Measurements from ENCODE around the gene RBBP8NL.
A peak's percentile ranks its signal among the peaks of the same experiment; 100 is the strongest.

Gene RBBP8NL

GRCh38 chr20:62372042-62372993 is 55.0 kb downstream of the RBBP8NL start:
- intact Hi-C loops (cut with micrococcal nuclease), result no loop called here
- H3K27me3 Mint-ChIP-seq, result peaks cover 54% of the 10 kb centered on the region
- no peaks in the 10 kb centered on the region for H3K36me3 Mint-ChIP-seq (ENCODE audit: low read depth)
- no peaks in the 10 kb centered on the region for H3K9me3 Mint-ChIP-seq
- H3K4me1 Mint-ChIP-seq (ENCODE audit: low read depth), result peaks cover 21% of the 10 kb centered on the region
- H3K27ac Mint-ChIP-seq, result no peak overlapping the region
- H3K4me3 Mint-ChIP-seq, result no peak overlapping the region

- peaks cover 54% of the 10 kb centered on the region for H3K27me3 Mint-ChIP-seq
- H3K27ac Mint-ChIP-seq, result no peak overlapping the region
- H3K9me3 Mint-ChIP-seq, result no peaks in the 10 kb centered on the region
- intact Hi-C loops (cut with micrococcal nuclease), result no loop called here
- H3K4me1 Mint-ChIP-seq (ENCODE audit: low read depth), result peaks cover 21% of the 10 kb centered on the region
- no peak overlapping the region for H3K4me3 Mint-ChIP-seq
- no peaks in the 10 kb centered on the region for H3K36me3 Mint-ChIP-seq (ENCODE audit: low read depth)
Observed at GRCh38 chr20:62371588-62372041, 55.7 kb downstream of the RBBP8NL start.

- H3K36me3 Mint-ChIP-seq (ENCODE audit: low read depth), result no peaks in the 10 kb centered on the region
- intact Hi-C loops (cut with micrococcal nuclease), result no loop called here
- H3K4me1 Mint-ChIP-seq (ENCODE audit: low read depth), result peaks cover 21% of the 10 kb centered on the region
- no peak overlapping the region for H3K4me3 Mint-ChIP-seq
- no peaks in the 10 kb centered on the region for H3K9me3 Mint-ChIP-seq
- peaks cover 60% of the 10 kb centered on the region for H3K27me3 Mint-ChIP-seq
- H3K27ac Mint-ChIP-seq, result no peak overlapping the region
Observed at GRCh38 chr20:62370807-62371587, 56.3 kb downstream of the RBBP8NL start.

GRCh38 chr20:62370115-62370806 is 57.1 kb downstream of the RBBP8NL start:
- peaks cover 67% of the 10 kb centered on the region for H3K27me3 Mint-ChIP-seq
- intact Hi-C loops (cut with micrococcal nuclease), result no loop called here
- no peaks in the 10 kb centered on the region for H3K36me3 Mint-ChIP-seq (ENCODE audit: low read depth)
- no peak overlapping the region for H3K4me3 Mint-ChIP-seq
- H3K4me1 Mint-ChIP-seq (ENCODE audit: low read depth), result peaks cover 21% of the 10 kb centered on the region
- no peak overlapping the region for H3K27ac Mint-ChIP-seq
- H3K9me3 Mint-ChIP-seq, result no peaks in the 10 kb centered on the region

GRCh38 chr20:62369815-62370114 is 57.6 kb downstream of the RBBP8NL start:
- Mint-ChIP-seq H3K4me3 (no peak overlapping the region), H3K36me3 (ENCODE audit: low read depth) (no peaks in the 10 kb centered on the region), H3K9me3 (no peaks in the 10 kb centered on the region), H3K4me1 (ENCODE audit: low read depth) (peaks cover 22% of the 10 kb centered on the region), H3K27ac (no peak overlapping the region), H3K27me3 (peaks cover 72% of the 10 kb centered on the region)
- intact Hi-C loops (cut with micrococcal nuclease), result no loop called here

- Mint-ChIP-seq H3K4me1 (ENCODE audit: low read depth) (peaks cover 23% of the 10 kb centered on the region), H3K27me3 (peaks cover 72% of the 10 kb centered on the region), H3K9me3 (no peaks in the 10 kb centered on the region), H3K27ac (no peak overlapping the region), H3K4me3 (no peak overlapping the region), H3K36me3 (ENCODE audit: low read depth) (no peaks in the 10 kb centered on the region)
- intact Hi-C loops (cut with micrococcal nuclease), result no loop called here
Observed at GRCh38 chr20:62368976-62369814, 58.1 kb downstream of the RBBP8NL start.

GRCh38 chr20:62368392-62368975 is 58.9 kb downstream of the RBBP8NL start:
- H3K36me3 Mint-ChIP-seq (ENCODE audit: low read depth), result no peaks in the 10 kb centered on the region
- peaks cover 75% of the 10 kb centered on the region for H3K27me3 Mint-ChIP-seq
- intact Hi-C loops (cut with micrococcal nuclease), result no loop called here
- no peak overlapping the region for H3K27ac Mint-ChIP-seq
- H3K9me3 Mint-ChIP-seq, result no peaks in the 10 kb centered on the region
- H3K4me1 Mint-ChIP-seq (ENCODE audit: low read depth), result peaks cover 20% of the 10 kb centered on the region
- no peak overlapping the region for H3K4me3 Mint-ChIP-seq

GRCh38 chr20:62367633-62368391 is 59.5 kb downstream of the RBBP8NL start:
- no peak overlapping the region for H3K27ac Mint-ChIP-seq
- peak overlapping the region; percentile 71 for H3K4me3 Mint-ChIP-seq
- peaks cover 73% of the 10 kb centered on the region for H3K27me3 Mint-ChIP-seq
- H3K9me3 Mint-ChIP-seq, result no peaks in the 10 kb centered on the region
- peaks cover 20% of the 10 kb centered on the region for H3K4me1 Mint-ChIP-seq (ENCODE audit: low read depth)
- H3K36me3 Mint-ChIP-seq (ENCODE audit: low read depth), result no peaks in the 10 kb centered on the region
- intact Hi-C loops (cut with micrococcal nuclease), result no loop called here

- Mint-ChIP-seq H3K36me3 (ENCODE audit: low read depth) (no peaks in the 10 kb centered on the region), H3K4me1 (ENCODE audit: low read depth) (peaks cover 20% of the 10 kb centered on the region), H3K27ac (no peak within 1 kb of the TSS), H3K4me3 (peak within 1 kb of the TSS; percentile 71), H3K9me3 (no peaks in the 10 kb centered on the region), H3K27me3 (peaks cover 72% of the 10 kb centered on the region)
- intact Hi-C loops (cut with micrococcal nuclease), result no loop called here
Observed at GRCh38 chr20:62367136-62367632, 60.2 kb downstream of the RBBP8NL start, which contains the start of gene LAMA5. Gene LAMA5, minus strand, starts transcription at chr20:62367312. Its CDS starts 67 bp downstream, at chr20:62367245.

GRCh38 chr20:62366370-62367135 is 60.8 kb downstream of the RBBP8NL start:
- H3K4me3 Mint-ChIP-seq, result peak overlapping the region; percentile 50
- H3K27me3 Mint-ChIP-seq, result peaks cover 70% of the 10 kb centered on the region
- peaks cover 20% of the 10 kb centered on the region for H3K4me1 Mint-ChIP-seq (ENCODE audit: low read depth)
- intact Hi-C loops (cut with micrococcal nuclease), result no loop called here
- H3K27ac Mint-ChIP-seq, result no peak overlapping the region
- H3K36me3 Mint-ChIP-seq (ENCODE audit: low read depth), result no peaks in the 10 kb centered on the region
- H3K9me3 Mint-ChIP-seq, result no peaks in the 10 kb centered on the region

GRCh38 chr20:62365814-62366369 is 61.4 kb downstream of the RBBP8NL start:
- H3K9me3 Mint-ChIP-seq, result no peaks in the 10 kb centered on the region
- peaks cover 20% of the 10 kb centered on the region for H3K4me1 Mint-ChIP-seq (ENCODE audit: low read depth)
- H3K27ac Mint-ChIP-seq, result no peak overlapping the region
- no peak overlapping the region for H3K4me3 Mint-ChIP-seq
- no peaks in the 10 kb centered on the region for H3K36me3 Mint-ChIP-seq (ENCODE audit: low read depth)
- intact Hi-C loops (cut with micrococcal nuclease), result no loop called here
- peaks cover 65% of the 10 kb centered on the region for H3K27me3 Mint-ChIP-seq

Measured in dendritic cell treated with granulocyte-macrophage colony-stimulating factor and Interleukin-4, amounts not matched to agents 40 ng/mL and 50 ng/mL, for 4 days (primary cell).